NCI-H748 (cell line): Measurements from ENCODE around the gene HNRNPM.
"Not testable (repeated sequence)": the region's sequence is repeated elsewhere in the genome, so short reads cannot be mapped to it uniquely, and the experiment has no call there.

ENCODE experiments used
- DNase-seq: peaks from one replicate; lab custom pipeline; 2025; ENCODE audit not compliant: unreplicated experiment; lab: John Stamatoyannopoulos, UW

HNRNPM gene

GRCh38 chr19:8510589-8511115 lies 65.9 kb downstream of the HNRNPM start:
- DNase-seq = no peak

GRCh38 chr19:8511573-8512101 lies 66.9 kb downstream of the HNRNPM start:
- no peak for DNase-seq

- no peak for DNase-seq
Measured at GRCh38 chr19:8512115-8512967, 67.6 kb downstream of the HNRNPM start.

- no peak for DNase-seq
Measured at GRCh38 chr19:8513036-8513686, 68.4 kb downstream of the HNRNPM start.

- peak; percentile 90 for DNase-seq
Measured at GRCh38 chr19:8513687-8514504, 69.1 kb downstream of the HNRNPM start, which contains the start of gene ZNF414. TSS of gene ZNF414 (minus strand) at chr19:8514167. CDS start at chr19:8514046, 121 bp downstream.

DNA sequence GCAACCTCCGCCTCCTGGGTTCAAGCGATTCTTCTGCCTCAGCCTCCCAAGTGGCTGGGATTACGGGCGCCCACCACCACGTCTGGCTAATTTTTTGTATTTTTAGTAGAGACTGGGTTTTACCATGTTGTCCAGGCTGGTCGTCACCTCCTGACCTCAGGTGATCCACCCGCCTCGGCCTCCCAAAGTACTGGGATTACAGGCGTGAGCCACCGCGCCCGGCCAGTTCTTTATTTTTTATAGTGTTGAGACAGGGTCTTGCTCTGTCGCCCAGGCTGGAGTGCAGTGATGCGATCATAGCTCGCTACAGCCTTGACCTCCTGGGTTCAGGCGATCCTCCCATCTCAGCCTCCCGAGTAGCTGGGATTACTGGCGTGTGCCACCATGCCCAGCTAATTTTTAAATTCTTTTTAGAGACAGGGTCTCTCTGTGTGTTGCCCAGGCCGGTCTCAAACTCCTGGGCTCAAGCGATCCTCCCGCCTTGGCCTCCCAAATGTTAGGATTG lies 69.8 kb downstream of the HNRNPM start:
- not testable (repeated sequence) for DNase-seq

- DNase-seq = no peak
Measured at GRCh38 chr19:8515317-8515716, 70.5 kb downstream of the HNRNPM start.

DNA sequence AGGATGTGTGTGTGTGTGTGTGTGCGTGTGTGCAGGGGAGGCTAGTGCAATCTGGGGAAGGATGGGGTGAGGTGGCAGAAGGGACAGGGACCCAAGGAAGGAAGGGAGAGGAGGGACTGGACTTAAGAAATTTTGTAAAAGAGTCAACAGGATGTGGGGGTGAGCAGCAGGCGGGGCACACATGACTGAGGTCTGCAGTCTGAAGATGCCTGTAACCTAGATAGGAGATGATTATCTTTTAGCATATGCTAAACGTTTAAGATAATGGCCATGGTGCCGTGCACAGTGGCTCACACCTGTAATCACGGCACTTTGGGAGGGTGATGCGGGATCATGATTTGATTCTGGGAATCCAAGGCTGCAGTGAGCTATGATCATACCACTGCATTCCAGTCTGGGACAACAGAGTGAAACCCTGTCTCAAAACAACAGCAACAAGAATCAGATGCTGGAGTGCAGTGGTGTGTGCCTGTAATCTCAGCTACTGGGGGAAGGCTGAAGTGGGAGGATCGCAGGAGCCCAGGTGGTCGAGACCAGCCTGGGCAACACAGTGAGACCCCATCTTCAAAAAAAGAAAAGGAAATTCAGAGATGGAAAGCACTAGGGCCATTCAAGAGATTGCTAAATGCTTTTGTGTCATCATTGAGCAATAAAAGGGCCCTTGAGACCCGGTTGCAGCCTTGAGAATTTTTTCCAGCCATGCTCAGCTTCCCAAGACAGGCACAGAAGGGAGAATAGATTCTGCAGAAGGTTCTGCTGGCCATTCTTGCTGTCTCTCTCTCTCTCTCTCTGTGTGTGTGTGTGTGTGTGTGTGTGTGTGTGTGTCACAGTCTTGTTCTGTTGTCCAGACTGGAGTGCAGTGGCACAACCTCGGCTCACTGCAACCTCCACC lies 73.0 kb downstream of the HNRNPM start:
- no peak for DNase-seq

- no peak for DNase-seq
Measured at GRCh38 chr19:8518536-8518935, 73.8 kb downstream of the HNRNPM start.

GRCh38 chr19:8519388-8519787 lies 74.6 kb downstream of the HNRNPM start:
- no peak for DNase-seq

DNA sequence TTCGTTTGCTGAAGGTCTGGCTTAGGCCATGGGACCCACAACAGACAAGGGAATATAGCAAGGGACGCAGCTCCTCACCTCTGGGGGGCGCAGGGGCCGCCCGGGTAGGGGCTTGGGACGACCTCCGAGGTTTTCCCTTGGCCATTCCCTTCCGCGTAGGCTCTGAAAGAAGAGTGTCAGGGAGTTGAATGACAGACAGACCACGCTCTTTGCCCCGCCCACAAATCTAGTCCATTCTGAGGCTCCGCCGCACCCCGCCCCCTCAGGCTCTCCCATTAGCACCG lies 80.6 kb downstream of the HNRNPM start:
- no peak for DNase-seq

- no peak for DNase-seq
Measured at GRCh38 chr19:8526345-8527091, 81.7 kb downstream of the HNRNPM start.

DNA sequence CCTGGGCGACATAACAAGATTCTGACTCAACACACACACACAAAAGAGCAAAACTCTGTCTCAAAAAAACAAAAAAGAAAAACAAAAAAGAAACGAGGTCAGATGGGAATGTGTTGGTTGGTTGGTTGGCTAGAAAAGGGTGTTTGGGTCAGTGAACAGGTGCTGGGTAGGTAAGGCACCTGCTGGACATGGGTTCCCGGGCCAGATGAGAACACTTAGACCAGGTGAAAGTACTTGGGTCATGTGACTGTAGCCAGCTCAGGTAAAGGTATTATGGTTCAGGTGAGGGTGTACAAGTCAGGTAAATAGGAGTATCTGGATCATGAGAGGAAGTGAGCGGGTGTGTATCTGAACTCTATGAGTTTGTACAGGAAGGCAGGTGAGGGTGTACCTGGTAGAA lies 83.7 kb downstream of the HNRNPM start:
- DNase-seq = no peak

DNA sequence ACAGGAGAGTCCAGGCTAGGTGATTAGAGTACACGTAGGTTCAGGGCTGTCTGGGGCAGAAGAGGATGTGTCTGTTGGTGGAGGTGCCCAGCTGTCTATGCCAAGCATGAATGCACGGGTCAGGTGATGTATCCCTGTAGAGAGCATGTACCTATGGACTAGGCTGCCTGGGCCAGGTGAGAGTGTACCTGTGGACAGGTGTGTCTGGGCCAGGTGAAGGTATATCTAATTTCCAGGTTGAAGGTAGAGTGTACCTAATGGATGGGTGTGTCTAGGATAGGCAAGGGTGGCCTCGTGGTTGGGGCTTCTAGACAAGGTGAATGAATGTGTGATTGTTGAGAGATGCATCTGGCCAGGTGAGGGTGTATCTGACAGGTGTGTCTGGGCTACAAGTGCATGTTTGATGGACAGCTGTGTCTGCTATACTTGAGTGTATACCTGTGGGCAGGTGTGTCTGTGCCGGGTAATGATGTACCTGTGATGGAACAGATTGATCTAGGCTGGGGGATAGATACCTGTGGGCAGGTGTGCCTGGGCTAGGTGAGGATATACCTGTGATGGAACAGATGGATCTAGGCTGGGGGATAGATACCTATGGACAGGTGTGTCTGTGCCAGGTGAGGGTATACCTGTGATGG lies 84.7 kb downstream of the HNRNPM start:
- DNase-seq = no peak

DNA sequence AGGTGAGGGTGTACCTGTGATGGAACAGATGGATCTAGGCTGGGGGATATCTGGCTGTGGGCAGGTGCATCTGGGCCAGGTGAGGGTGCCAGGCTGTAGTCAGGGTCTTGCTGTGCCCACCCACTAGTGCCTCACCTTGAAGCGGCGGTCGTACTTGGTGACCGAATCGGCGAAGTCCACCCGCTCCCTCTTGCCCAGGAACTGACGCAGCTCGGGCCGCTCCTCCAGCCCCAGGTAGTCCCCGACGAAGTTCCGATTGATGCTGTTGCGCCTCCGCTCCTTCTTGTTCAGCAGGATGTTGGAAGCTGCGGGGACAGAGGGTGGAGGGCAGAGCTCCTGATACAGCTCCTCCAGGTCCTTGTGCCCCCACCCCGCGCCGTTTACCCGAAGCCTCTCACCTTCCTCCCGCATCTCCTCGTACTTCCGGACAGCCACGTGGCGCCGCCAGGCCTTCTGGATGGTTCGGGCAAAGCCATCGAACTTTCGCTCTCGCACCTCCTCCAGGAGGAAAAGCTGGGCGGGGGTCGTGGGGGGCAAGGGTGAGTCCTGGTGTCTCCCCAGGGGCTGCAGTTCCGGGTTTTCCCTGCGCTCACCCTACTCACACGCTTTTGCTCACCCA lies 85.4 kb downstream of the HNRNPM start:
- DNase-seq = no peak

DNA sequence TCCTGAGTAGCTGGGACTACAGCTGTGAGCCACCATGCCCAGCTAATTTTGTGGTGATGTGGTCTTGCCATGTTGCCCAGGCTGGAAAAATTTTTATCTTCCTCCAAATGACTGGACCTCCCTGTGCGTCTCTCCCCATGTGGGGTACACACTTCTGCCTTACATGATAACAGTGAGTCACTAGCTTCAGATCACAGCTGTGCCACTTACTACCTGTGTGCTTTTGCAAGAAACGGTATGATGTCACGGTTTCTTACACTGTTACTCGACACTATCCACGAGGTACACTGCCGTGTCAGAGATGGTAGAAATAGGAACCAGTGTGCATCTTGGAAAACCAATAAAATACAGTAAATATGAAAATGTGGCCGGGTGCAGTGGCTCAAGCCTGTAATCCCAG lies 86.7 kb downstream of the HNRNPM start:
- no peak for DNase-seq

DNA sequence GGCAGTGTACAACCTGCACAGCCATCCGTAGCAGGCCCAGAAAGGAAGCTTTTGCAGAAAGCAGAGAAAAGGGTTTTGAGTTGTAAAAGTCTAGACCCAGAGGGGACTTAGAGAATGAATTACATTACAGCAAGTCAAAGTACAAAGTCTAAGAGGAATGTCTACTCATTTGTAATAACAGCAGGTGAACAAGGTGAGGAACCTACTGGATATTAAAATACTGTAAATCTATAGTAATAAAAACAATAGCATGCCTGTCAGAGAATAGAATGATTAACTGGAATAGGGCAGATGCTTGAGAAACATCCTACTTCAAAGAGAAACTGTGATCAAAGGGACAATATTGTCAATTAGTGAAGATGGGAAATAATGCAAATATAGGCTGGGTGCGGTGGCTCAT lies 87.5 kb downstream of the HNRNPM start:
- DNase-seq = no peak

GRCh38 chr19:8536282-8536681 lies 91.5 kb downstream of the HNRNPM start:
- no peak for DNase-seq
